ENCODE measurements around the gene MT1H. TPM values are rescaled to one million over a fixed set of nuclear protein-coding genes. Genes with fewer than 3 reads are reported as not detected.
A peak's percentile ranks its signal among the peaks of the same experiment; 100 is the strongest.

MT1H gene
- total and polyA plus RNA-seq, 7 experiments from 2014 or later: 1.6 TPM; not detected in 6

GRCh38 chr16:56625140-56625942 lies 44.3 kb upstream of the MT1H start, which contains the start of gene MT1E:
Gene MT1E (plus strand): TSS chr16:56625781. CDS start chr16:56625852, 71 bp downstream.
- POLR2A ChIA-PET: interaction anchor here (1.0 to 1.4 kb wide), 2 partner anchors 8 to 15 kb away, joined by 3 read pairs; no protein-coding TSS in a partner anchor
- Mint-ChIP-seq H3K27me3 (peaks cover 6 to 13% (median 12%) of the 10 kb centered on the region in 5 donors), H3K36me3 (peaks cover 0 to 2% (median 0%) of the 10 kb centered on the region in 5 donors), H3K27ac (peak within 1 kb of the TSS; percentile 61 to 95 (median 82)), H3K4me3 (peak within 1 kb of the TSS; percentile 76 to 98 (median 90)), H3K9me3 (no peaks in the 10 kb centered on the region), H3K4me1 (peaks cover 11 to 27% (median 15%) of the 10 kb centered on the region in 7 donors)
- Histone ChIP-seq H3K27me3 (ENCODE audit: control insufficient read depth in 2 of 2, insufficient read depth in 2 of 2, low read length in 2 of 2) (no peaks in the 10 kb centered on the region), H3K4me3 (ENCODE audit: low read length) (peak within 1 kb of the TSS; percentile 54), H3K27ac (ENCODE audit: low read depth, low read length) (peak within 1 kb of the TSS; percentile 15), H3K9me3 (ENCODE audit: control insufficient read depth in 2 of 3, low read length in 3 of 3) (no peaks in the 10 kb centered on the region), H3K36me3 (ENCODE audit: control insufficient read depth in 2 of 3, insufficient read depth in 3 of 3, low read length in 3 of 3) (no peaks in the 10 kb centered on the region), H3K4me1 (ENCODE audit: control insufficient read depth in 2 of 2, insufficient read depth in 2 of 2, low read length in 2 of 2) (peaks cover 0 to 13% of the 10 kb centered on the region in 2 donors)
- ATAC-seq (peak; percentile 89), DNase-seq (peak in 7 of 9 donors; percentile 19 to 76 (median 41))
- intact Hi-C loops (cut with micrococcal nuclease): loop anchor here (1.0 to 5.0 kb wide), 5 partner anchors 8 to 57 kb away; partner anchors contain the start of genes MT2A (in 2 of the 2) and MT1X (in 1 of the 2)
- CTCF ChIA-PET: no interaction called here

DNA sequence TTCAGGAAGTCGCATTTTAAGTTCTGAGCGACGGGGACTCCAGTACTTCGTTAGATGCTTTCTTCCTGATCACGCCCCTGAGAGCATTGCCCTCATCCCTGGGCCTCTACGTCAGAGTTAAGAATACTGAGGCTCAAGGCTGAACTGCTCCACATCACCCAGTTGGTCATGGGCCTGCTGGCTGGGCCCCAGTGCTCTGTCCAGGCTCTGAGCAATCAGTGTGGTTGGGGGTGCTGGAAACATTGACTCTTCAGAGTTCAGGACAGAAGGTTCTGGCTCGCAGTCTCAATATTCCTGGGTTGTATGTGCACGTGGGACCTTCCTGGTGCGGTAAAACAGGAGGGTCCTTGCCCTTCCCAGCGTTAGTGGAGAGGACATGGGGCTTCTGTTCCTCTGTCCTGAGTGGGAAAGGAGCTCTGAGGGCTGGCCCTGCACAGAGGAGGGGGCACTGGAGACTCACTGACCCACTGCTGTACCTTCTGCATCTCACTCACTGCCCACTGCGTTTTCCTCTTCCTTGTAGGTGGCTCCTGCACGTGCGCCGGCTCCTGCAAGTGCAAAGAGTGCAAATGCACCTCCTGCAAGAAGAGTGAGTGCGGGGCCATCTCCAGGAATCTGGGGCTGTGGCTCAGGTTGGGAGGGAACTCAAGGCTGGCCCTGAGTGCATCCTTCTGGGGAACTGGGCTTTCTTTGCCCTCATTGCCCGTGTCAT lies 43.5 kb upstream of the MT1H start:
- Mint-ChIP-seq H3K4me3 (peak overlapping the region; percentile 76 to 98 (median 89)), H3K36me3 (peaks cover 0 to 2% (median 0%) of the 10 kb centered on the region in 5 donors), H3K4me1 (peaks cover 11 to 27% (median 15%) of the 10 kb centered on the region in 7 donors), H3K27ac (peak overlapping the region in 7 of 9 donors; percentile 33 to 95 (median 82)), H3K27me3 (peaks cover 13 to 20% (median 17%) of the 10 kb centered on the region in 5 donors), H3K9me3 (no peaks in the 10 kb centered on the region)
- no peaks in the 10 kb centered on the region for H3K27me3 ChIP-seq (ENCODE audit: control insufficient read depth in 2 of 2, insufficient read depth in 2 of 2, low read length in 2 of 2)
- ATAC-seq (peak; percentile 35), DNase-seq (no peak)
- H3K36me3 ChIP-seq (ENCODE audit: control insufficient read depth in 2 of 3, insufficient read depth in 3 of 3, low read length in 3 of 3): no peaks in the 10 kb centered on the region
- H3K4me3 ChIP-seq (ENCODE audit: low read length): peak overlapping the region; percentile 54
- CTCF ChIA-PET: interaction anchor here (0.6 kb wide), 1 partner anchor 75 kb away, joined by 3 read pairs; no protein-coding TSS in a partner anchor
- H3K27ac ChIP-seq (ENCODE audit: low read depth, low read length): no peak overlapping the region
- H3K4me1 ChIP-seq (ENCODE audit: control insufficient read depth in 2 of 2, insufficient read depth in 2 of 2, low read length in 2 of 2): peaks cover 0 to 13% of the 10 kb centered on the region in 2 donors
- POLR2A ChIA-PET: interaction anchor here (1.0 to 1.4 kb wide), 2 partner anchors 9 to 16 kb away, joined by 3 read pairs; no protein-coding TSS in a partner anchor
- intact Hi-C loops (cut with micrococcal nuclease): loop anchor here (1.0 to 5.0 kb wide), 5 partner anchors 9 to 56 kb away; partner anchors contain the start of genes MT2A (in 2 of the 2) and MT1X (in 1 of the 2)
- H3K9me3 ChIP-seq (ENCODE audit: control insufficient read depth in 2 of 3, low read length in 3 of 3): no peaks in the 10 kb centered on the region

- POLR2A ChIA-PET: interaction anchor here (0.6 to 1.4 kb wide), 2 partner anchors 9 to 541 kb away, joined by 3 read pairs; no protein-coding TSS in a partner anchor
- Histone ChIP-seq H3K4me3 (ENCODE audit: low read length) (no peak overlapping the region), H3K4me1 (ENCODE audit: control insufficient read depth in 2 of 2, insufficient read depth in 2 of 2, low read length in 2 of 2) (peaks cover 0 to 13% of the 10 kb centered on the region in 2 donors), H3K36me3 (ENCODE audit: control insufficient read depth in 2 of 3, insufficient read depth in 3 of 3, low read length in 3 of 3) (no peaks in the 10 kb centered on the region), H3K27ac (ENCODE audit: low read depth, low read length) (no peak overlapping the region), H3K27me3 (ENCODE audit: control insufficient read depth in 2 of 2, insufficient read depth in 2 of 2, low read length in 2 of 2) (peaks cover 0 to 2% of the 10 kb centered on the region in 2 donors), H3K9me3 (ENCODE audit: control insufficient read depth in 2 of 3, low read length in 3 of 3) (no peaks in the 10 kb centered on the region)
- H3K36me3 Mint-ChIP-seq: peaks cover 0 to 2% (median 0%) of the 10 kb centered on the region in 5 donors
- peaks cover 12 to 29% (median 16%) of the 10 kb centered on the region in 7 donors for H3K4me1 Mint-ChIP-seq
- intact Hi-C loops (cut with micrococcal nuclease): loop anchor here in 1 of 2 donors (5.0 kb wide), 1 partner anchor 49 kb away; no protein-coding TSS in a partner anchor
- no peak overlapping the region for H3K27ac Mint-ChIP-seq
- H3K4me3 Mint-ChIP-seq: peak overlapping the region in 5 of 10 donors; percentile 12 to 98 (median 88)
- peaks cover 19 to 25% (median 23%) of the 10 kb centered on the region in 5 donors for H3K27me3 Mint-ChIP-seq
- ATAC-seq (no peak), DNase-seq (no peak)
- no peaks in the 10 kb centered on the region for H3K9me3 Mint-ChIP-seq
- CTCF ChIA-PET: interaction anchor here (0.6 kb wide), 1 partner anchor 75 kb away, joined by 3 read pairs; no protein-coding TSS in a partner anchor
Measured at GRCh38 chr16:56626685-56627084, 42.9 kb upstream of the MT1H start.

DNA sequence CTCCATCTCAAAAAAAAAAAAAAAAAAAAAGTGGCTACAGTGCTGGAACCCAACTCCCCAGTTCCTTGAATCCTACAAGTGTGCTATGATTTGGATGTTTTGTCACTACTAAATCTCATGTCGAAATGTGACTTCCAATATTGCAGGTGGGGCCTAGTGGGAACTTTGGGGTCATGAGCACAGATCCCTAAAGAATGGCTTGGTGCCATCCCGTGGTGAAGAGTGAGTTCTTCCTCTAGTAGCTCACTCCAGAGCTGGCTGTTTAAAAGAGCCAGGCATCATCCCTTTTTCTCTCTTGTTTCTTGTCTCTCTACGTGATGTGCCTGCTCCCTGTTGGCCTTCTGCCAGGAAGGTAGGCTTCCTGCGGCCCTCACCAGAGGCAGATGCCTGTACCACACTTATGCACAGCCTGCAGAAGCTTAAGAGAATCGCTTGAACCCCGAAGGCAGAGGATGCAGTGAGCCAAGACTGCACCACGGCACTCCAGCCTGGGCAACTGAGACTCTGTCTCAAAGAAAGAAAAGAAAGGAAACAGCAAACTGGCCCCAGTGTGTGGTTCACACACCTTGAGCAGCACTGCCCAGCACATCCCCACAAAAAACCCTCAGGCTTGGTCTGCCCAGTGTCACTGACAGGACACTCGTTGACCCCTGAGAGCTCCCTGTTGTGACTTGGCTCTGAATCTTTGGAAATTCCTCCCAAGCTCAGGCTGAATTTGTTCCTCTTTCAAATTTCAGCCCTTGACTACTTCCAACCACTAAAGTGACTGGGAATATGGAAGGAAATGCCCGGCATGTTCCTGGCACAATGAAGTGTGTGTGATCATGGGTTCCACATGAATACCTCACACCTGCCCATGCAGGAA lies 40.9 kb upstream of the MT1H start:
- Histone ChIP-seq H3K36me3 (ENCODE audit: control insufficient read depth in 2 of 3, insufficient read depth in 3 of 3, low read length in 3 of 3) (no peaks in the 10 kb centered on the region), H3K27ac (ENCODE audit: low read depth, low read length) (no peak overlapping the region), H3K9me3 (ENCODE audit: control insufficient read depth in 2 of 3, low read length in 3 of 3) (no peaks in the 10 kb centered on the region), H3K4me3 (ENCODE audit: low read length) (no peak overlapping the region), H3K27me3 (ENCODE audit: control insufficient read depth in 2 of 2, insufficient read depth in 2 of 2, low read length in 2 of 2) (peaks cover 0 to 15% of the 10 kb centered on the region in 2 donors), H3K4me1 (ENCODE audit: control insufficient read depth in 2 of 2, insufficient read depth in 2 of 2, low read length in 2 of 2) (peaks cover 4 to 13% of the 10 kb centered on the region in 2 donors)
- DNase-seq: no peak
- H3K9me3 Mint-ChIP-seq: peaks cover 0 to 2% (median 0%) of the 10 kb centered on the region in 11 donors
- peaks cover 15 to 35% (median 23%) of the 10 kb centered on the region in 7 donors for H3K4me1 Mint-ChIP-seq
- intact Hi-C loops (cut with micrococcal nuclease): loop anchor here in 1 of 2 donors (5.0 kb wide), 1 partner anchor 51 kb away; no protein-coding TSS in a partner anchor
- peaks cover 0 to 4% (median 0%) of the 10 kb centered on the region in 5 donors for H3K36me3 Mint-ChIP-seq
- no peak overlapping the region for H3K27ac Mint-ChIP-seq
- ChIA-PET CTCF (interaction anchor here (0.6 kb wide), 2 partner anchors 24 to 78 kb away, joined by 3 to 5 read pairs; no protein-coding TSS in a partner anchor), POLR2A (no interaction called here)
- ATAC-seq: no peak
- H3K4me3 Mint-ChIP-seq: no peak overlapping the region
- peaks cover 34 to 41% (median 40%) of the 10 kb centered on the region in 5 donors for H3K27me3 Mint-ChIP-seq

- Histone ChIP-seq H3K9me3 (ENCODE audit: control insufficient read depth in 2 of 3, low read length in 3 of 3) (no peaks in the 10 kb centered on the region), H3K27ac (ENCODE audit: low read depth, low read length) (no peak overlapping the region), H3K4me3 (ENCODE audit: low read length) (no peak overlapping the region), H3K27me3 (ENCODE audit: control insufficient read depth in 2 of 2, insufficient read depth in 2 of 2, low read length in 2 of 2) (peaks cover 3 to 19% of the 10 kb centered on the region in 2 donors), H3K4me1 (ENCODE audit: control insufficient read depth in 2 of 2, insufficient read depth in 2 of 2, low read length in 2 of 2) (peaks cover 4 to 14% of the 10 kb centered on the region in 2 donors), H3K36me3 (ENCODE audit: control insufficient read depth in 2 of 3, insufficient read depth in 3 of 3, low read length in 3 of 3) (no peaks in the 10 kb centered on the region)
- intact Hi-C loops (cut with micrococcal nuclease): loop anchor here in 1 of 2 donors (5.0 kb wide), 1 partner anchor 52 kb away; no protein-coding TSS in a partner anchor
- DNase-seq: no peak
- ChIA-PET POLR2A (no interaction called here), CTCF (interaction anchor here (0.6 kb wide), 1 partner anchor 77 kb away, joined by 3 read pairs; no protein-coding TSS in a partner anchor)
- Mint-ChIP-seq H3K4me1 (peaks cover 15 to 36% (median 23%) of the 10 kb centered on the region in 7 donors), H3K4me3 (no peak overlapping the region), H3K36me3 (peaks cover 0 to 4% (median 0%) of the 10 kb centered on the region in 5 donors), H3K27ac (no peak overlapping the region), H3K9me3 (peaks cover 0 to 2% (median 0%) of the 10 kb centered on the region in 11 donors), H3K27me3 (peaks cover 41 to 50% (median 48%) of the 10 kb centered on the region in 5 donors)
- no peak for ATAC-seq
Measured at GRCh38 chr16:56629531-56629930, 40.1 kb upstream of the MT1H start.
